SK-N-SH (cell line): ENCODE data around the gene RHOH.

ENCODE experiments used
- CHD2 ChIP-seq: fragments of 150-350 bp; IDR thresholded peaks from 2 replicates; pipeline ENCODE4 v1.6.1; 2018; ENCODE audit warnings: low read length; ENCODE audit not compliant: partially characterized antibody
- CTCF ChIP-seq: fragments of 200-600 bp; sonication (generic); IDR thresholded peaks from 2 replicates; pipeline ENCODE4 v1.6.1; 2017; ENCODE audit warnings: antibody characterized with exemption, mild to moderate bottlenecking, moderate library complexity
- EZH2phosphoT487 ChIP-seq: fragments of 200-600 bp; sonication (generic); IDR thresholded peaks from 2 replicates; pipeline ENCODE4 v1.6.1; 2017; ENCODE audit warnings: low read depth, mixed run types, mild to moderate bottlenecking, antibody characterized with exemption, moderate library complexity, borderline replicate concordance
- NFIC ChIP-seq: IDR thresholded peaks from 2 replicates; pipeline ENCODE4 v1.4.0; 2012; ENCODE audit warnings: borderline replicate concordance
- PBX3 ChIP-seq: IDR thresholded peaks from 2 replicates; pipeline ENCODE4; 2012
- POLR2AphosphoS5 ChIP-seq: IDR thresholded peaks from 2 replicates; pipeline ENCODE4 v1.6.1; 2012; ENCODE audit warnings: low read depth, low read length
- RAD21 ChIP-seq: IDR thresholded peaks from 2 replicates; pipeline ENCODE4 v1.6.1; 2012; ENCODE audit warnings: mild to moderate bottlenecking, low read length
- SMC3 ChIP-seq: IDR thresholded peaks from 2 replicates; pipeline ENCODE4 v1.6.1; 2012; ENCODE audit warnings: low read depth, low read length, improper control_type of control experiment
- USF2 ChIP-seq: fragments of 150-350 bp; IDR thresholded peaks from 2 replicates; pipeline ENCODE4 v1.6.1; 2017; ENCODE audit warnings: antibody characterized with exemption, low read length, low read depth, borderline replicate concordance

- TF ChIP-seq NFIC (no peak), CTCF (no peak), EZH2phosphoT487 (no peak), CHD2 (no peak), SMC3 (no peak), USF2 (no peak), PBX3 (no peak), RAD21 (no peak), POLR2AphosphoS5 (no peak)
These were observed 1.4 kb upstream of the RHOH start for GRCh38 chr4:40195182-40196177.
